Kidney epithelial cell (primary cell): ENCODE data around the gene CACNA1A. TPM values are rescaled to one million over a fixed set of nuclear protein-coding genes. Genes with fewer than 3 reads are reported as not detected.

Experiments used
- DNase-seq: peaks from one replicate; pipeline ENCODE4 v3.0.0-alpha.2; 2010; ENCODE audit warnings: low read depth
- H3K27me3 ChIP-seq: 2 replicates; pipeline ENCODE4 v1.6.0; 2011; ENCODE audit warnings: low read length; ENCODE audit not compliant: control insufficient read depth, insufficient read depth
- H3K36me3 ChIP-seq: 2 replicates; pipeline ENCODE4 v1.5.1; 2011; ENCODE audit warnings: low read length; ENCODE audit not compliant: control insufficient read depth, insufficient read depth
- H3K4me3 ChIP-seq: 2 replicates; pipeline ENCODE4 v1.5.1; 2011; ENCODE audit warnings: low read depth, mild to moderate bottlenecking, control low read depth, low read length
- total RNA-seq: library from RNA; depleted of rRNA; stranded (reverse); fragments of >200 nt; gene quantifications from 2 replicates; pipeline ENCODE4 v1.2.3, GENCODE V29; 2015
- TF ChIP-seq, protein P1 (sequence below): IDR thresholded peaks from 2 replicates; pipeline ENCODE4 v1.5.1; 2011; ENCODE audit warnings: mild to moderate bottlenecking, moderate library complexity, low read length, control low read depth, inconsistent platforms; ENCODE audit not compliant: insufficient read depth, poor library complexity, severe bottlenecking

The CACNA1A gene
- total RNA-seq, 1 donor from 2014 or later: 0.29 TPM

DNA sequence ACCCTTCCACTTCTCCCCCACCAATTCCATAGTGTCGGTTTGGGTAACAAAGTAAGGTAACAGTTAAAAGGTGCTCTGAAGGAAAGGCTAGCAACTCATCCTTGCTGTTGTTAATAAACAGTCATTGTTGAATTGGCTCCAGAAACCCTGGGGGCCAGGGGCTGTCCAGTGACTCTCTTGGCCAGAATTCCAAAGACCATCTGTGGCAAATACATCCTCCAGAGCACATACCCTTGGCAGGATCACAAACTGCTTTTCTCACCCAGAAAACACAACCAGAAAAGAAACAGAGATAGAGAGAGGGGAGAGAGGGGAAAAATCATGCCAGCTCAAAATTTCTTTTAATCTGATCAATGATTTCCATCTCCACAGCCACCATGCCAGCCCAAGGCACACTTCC is 22.1 kb downstream of the CACNA1A start:
- H3K36me3 ChIP-seq: no peaks in the 10 kb centered on the region
- TF ChIP-seq, protein P1, sequence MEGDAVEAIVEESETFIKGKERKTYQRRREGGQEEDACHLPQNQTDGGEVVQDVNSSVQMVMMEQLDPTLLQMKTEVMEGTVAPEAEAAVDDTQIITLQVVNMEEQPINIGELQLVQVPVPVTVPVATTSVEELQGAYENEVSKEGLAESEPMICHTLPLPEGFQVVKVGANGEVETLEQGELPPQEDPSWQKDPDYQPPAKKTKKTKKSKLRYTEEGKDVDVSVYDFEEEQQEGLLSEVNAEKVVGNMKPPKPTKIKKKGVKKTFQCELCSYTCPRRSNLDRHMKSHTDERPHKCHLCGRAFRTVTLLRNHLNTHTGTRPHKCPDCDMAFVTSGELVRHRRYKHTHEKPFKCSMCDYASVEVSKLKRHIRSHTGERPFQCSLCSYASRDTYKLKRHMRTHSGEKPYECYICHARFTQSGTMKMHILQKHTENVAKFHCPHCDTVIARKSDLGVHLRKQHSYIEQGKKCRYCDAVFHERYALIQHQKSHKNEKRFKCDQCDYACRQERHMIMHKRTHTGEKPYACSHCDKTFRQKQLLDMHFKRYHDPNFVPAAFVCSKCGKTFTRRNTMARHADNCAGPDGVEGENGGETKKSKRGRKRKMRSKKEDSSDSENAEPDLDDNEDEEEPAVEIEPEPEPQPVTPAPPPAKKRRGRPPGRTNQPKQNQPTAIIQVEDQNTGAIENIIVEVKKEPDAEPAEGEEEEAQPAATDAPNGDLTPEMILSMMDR: no peak
- no peak for DNase-seq
- H3K27me3 ChIP-seq: no peaks in the 10 kb centered on the region
- no peak overlapping the region for H3K4me3 ChIP-seq

DNA sequence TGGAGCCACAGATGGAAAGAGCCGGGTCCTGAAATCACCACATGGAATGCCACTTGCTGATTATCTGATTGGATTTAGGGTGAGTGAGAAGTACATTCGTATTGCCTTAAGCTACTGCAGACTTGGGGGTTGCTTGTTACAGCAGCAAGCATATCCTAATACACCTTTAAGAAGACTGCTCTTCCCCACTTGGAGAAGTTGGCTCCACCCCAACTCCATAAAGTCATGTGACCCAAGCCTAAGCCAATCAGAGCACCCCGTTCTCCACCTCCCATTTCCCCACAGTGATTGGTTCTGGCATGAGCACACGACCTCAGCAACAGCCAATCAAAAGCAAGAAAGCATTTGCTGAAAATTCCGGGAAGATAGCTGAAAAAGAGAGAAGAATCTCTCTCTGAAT is 23.1 kb downstream of the CACNA1A start:
- H3K27me3 ChIP-seq: no peaks in the 10 kb centered on the region
- no peak for DNase-seq

DNA sequence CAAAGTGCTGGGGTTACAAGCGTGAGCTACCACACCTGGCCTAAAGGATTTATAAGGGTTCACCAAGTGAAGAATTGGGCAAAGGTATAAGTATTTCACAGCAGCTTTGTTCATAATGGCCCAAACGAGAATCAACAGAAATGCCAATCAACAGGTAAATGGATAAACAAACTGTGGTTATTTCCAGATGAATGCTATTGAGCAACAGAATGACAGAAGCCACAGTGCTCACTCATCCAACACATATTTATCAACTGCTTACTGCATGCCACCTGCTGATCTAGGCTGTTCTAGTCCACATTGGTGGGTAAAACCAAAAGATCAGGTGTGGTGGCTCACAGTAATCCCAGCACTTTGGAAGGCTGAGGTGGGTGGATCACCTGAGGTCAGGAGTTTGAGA is 27.7 kb downstream of the CACNA1A start:
- DNase-seq: no peak
- TF ChIP-seq, protein P1: no peak
- no peaks in the 10 kb centered on the region for H3K36me3 ChIP-seq
- no peak overlapping the region for H3K4me3 ChIP-seq
- H3K27me3 ChIP-seq: no peaks in the 10 kb centered on the region

More for the DNA sequence above, 23.1 kb downstream of the CACNA1A start:
- Histone ChIP-seq H3K36me3 (no peaks in the 10 kb centered on the region), H3K4me3 (no peak overlapping the region)
- TF ChIP-seq, protein P1: no peak

DNA sequence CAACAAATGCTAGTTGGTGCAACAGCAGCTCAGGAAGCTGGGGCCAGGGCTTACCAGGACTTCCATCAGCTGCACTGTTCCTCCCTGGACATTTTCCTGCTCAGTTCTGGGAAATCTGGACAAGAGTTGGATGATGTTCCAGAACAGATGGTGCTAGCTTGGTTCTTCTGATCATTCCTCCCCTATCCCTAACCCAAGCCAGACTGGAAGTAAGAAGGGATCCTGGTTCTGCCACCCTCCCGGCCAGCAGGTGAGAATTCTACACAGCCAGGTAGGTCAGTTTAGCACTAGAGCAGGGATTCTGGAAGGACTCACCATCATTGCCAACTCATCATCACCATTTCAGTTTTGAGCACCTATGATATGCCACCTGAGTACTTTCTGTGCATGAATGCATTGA is 30.2 kb downstream of the CACNA1A start:
- no peak for DNase-seq
- no peaks in the 10 kb centered on the region for H3K27me3 ChIP-seq

DNA sequence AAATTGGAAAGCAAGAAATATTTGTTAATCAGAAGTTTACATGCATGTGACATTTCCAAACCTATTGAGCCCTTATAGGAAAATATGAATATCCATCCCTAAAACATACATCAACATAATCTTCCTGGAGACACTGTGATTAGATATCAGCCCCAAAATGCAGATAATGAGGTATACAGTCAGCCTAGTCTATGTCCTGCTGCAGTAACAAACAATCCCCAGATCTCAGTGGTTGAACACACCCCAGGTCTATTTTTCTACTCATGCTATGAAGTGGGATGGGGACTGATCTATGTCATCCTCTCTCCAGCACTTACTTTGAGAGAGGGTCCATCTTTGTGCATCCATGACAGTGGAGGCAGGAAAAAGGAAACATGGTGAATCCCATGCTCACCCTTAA is 31.2 kb downstream of the CACNA1A start:
- DNase-seq: no peak
- Histone ChIP-seq H3K4me3 (no peak overlapping the region), H3K36me3 (no peaks in the 10 kb centered on the region), H3K27me3 (no peaks in the 10 kb centered on the region)
- TF ChIP-seq, protein P1: no peak

More for the DNA sequence above, 30.2 kb downstream of the CACNA1A start:
- Histone ChIP-seq H3K4me3 (no peak overlapping the region), H3K36me3 (no peaks in the 10 kb centered on the region)
- TF ChIP-seq, protein P1: no peak

DNA sequence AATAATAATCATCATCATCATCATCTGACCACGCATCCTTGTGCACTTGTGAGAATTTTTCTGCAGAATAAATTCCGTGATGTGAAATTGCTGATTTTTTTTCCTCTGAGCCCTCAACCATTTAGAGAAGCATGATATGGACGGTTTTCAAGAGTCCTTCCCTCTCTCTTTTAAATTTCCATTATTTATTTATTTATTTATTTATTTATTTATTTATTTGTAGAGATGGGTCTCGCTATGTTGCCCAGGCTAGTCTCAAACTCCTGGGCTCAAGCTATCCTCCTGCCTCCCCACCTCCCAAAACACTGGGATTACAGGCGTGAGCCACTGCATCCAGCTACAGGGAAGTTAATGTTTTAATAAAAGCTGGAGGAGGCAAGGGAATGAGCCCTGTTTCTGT is 39.6 kb downstream of the CACNA1A start:
- TF ChIP-seq, protein P1: no peak
- no peak overlapping the region for H3K4me3 ChIP-seq
- H3K27me3 ChIP-seq: no peaks in the 10 kb centered on the region
- no peak for DNase-seq
- no peaks in the 10 kb centered on the region for H3K36me3 ChIP-seq
